ENCODE data around the gene APOB. TPM values are rescaled to one million over a fixed set of nuclear protein-coding genes. Genes with fewer than 3 reads are reported as not detected.
A peak's percentile ranks its signal among the peaks of the same experiment; 100 is the strongest.

The APOB gene
- total and polyA plus RNA-seq, 8 donors = under 0.01 to 30.7 (median 0.72) TPM; not detected in 3

- no peak for DNase-seq
- no peaks in the 10 kb centered on the region for H3K9me3 ChIP-seq
- 72 to 80% (median 75%) methylated on average over 2 of the region's 2 CpGs for WGBS, 5 donors
- TF ChIP-seq EP300 (IDR thresholded peaks at IDR 0.05) (no peak), CTCF (IDR thresholded peaks at IDR 0.05) (no peak), POLR2AphosphoS5 (IDR thresholded peaks at IDR 0.05) (no peak), POLR2A (IDR thresholded peaks at IDR 0.05) (no peak)
- no peaks in the 10 kb centered on the region for H3K36me3 ChIP-seq
- no peak overlapping the region for H3K27ac ChIP-seq
- H3K4me3 ChIP-seq = no peak overlapping the region
- intact Hi-C loops (cut with DNase I; ENCODE audit: low total_unique reads) = loop anchor here (5.0 to 10.0 kb wide), 2 partner anchors 179 to 302 kb away; no protein-coding TSS in a partner anchor
- peaks cover 0 to 4% (median 0%) of the 10 kb centered on the region in 3 donors for H3K27me3 ChIP-seq
- H3K4me1 ChIP-seq = peaks cover 0 to 7% (median 0%) of the 10 kb centered on the region in 4 donors
These were observed 80.0 kb downstream of the APOB start for GRCh38 chr2:20963867-20964266.

GRCh38 chr2:20962939-20963557, 80.8 kb downstream of the APOB start:
- no peaks in the 10 kb centered on the region for H3K9me3 ChIP-seq

GRCh38 chr2:20961858-20962257, 82.0 kb downstream of the APOB start:
- Histone ChIP-seq H3K27me3 (peaks cover 0 to 4% (median 0%) of the 10 kb centered on the region in 3 donors), H3K4me3 (no peak overlapping the region), H3K4me1 (peaks cover 0 to 7% (median 0%) of the 10 kb centered on the region in 4 donors), H3K36me3 (no peaks in the 10 kb centered on the region), H3K9me3 (no peaks in the 10 kb centered on the region), H3K27ac (no peak overlapping the region)
- intact Hi-C loops (cut with DNase I; ENCODE audit: low total_unique reads) = loop anchor here (5.0 to 10.0 kb wide), 2 partner anchors 177 to 300 kb away; no protein-coding TSS in a partner anchor
- no peak for TF ChIP-seq POLR2A (IDR thresholded peaks at IDR 0.05)
- no peak for TF ChIP-seq CTCF (IDR thresholded peaks at IDR 0.05)
- TF ChIP-seq POLR2AphosphoS5 (IDR thresholded peaks at IDR 0.05) = no peak
- TF ChIP-seq EP300 (IDR thresholded peaks at IDR 0.05) = no peak
- 55 to 67% (median 63%) methylated on average over 7 of the region's 7 CpGs for WGBS, 5 donors
- DNase-seq = no peak

More at GRCh38 chr2:20962939-20963557, 80.8 kb downstream of the APOB start:
- 33 to 46% (median 45%) methylated on average over 5 of the region's 5 CpGs for WGBS, 5 donors
- H3K4me3 ChIP-seq = no peak overlapping the region
- TF ChIP-seq EP300 (IDR thresholded peaks at IDR 0.05) (no peak), CTCF (IDR thresholded peaks at IDR 0.05) (peak in 5 of 7 experiments; percentile 69 to 87 (median 80)), POLR2AphosphoS5 (IDR thresholded peaks at IDR 0.05) (peak in 2 of 3 donors; percentile 27 to 40), POLR2A (IDR thresholded peaks at IDR 0.05) (no peak)
- H3K36me3 ChIP-seq = no peaks in the 10 kb centered on the region
- H3K4me1 ChIP-seq = peaks cover 0 to 7% (median 0%) of the 10 kb centered on the region in 4 donors
- peaks cover 0 to 4% (median 0%) of the 10 kb centered on the region in 3 donors for H3K27me3 ChIP-seq
- peak; percentile 79 to 88 for DNase-seq
- no peak overlapping the region for H3K27ac ChIP-seq
- intact Hi-C loops (cut with DNase I; ENCODE audit: low total_unique reads) = loop anchor here (5.0 to 10.0 kb wide), 2 partner anchors 178 to 301 kb away; no protein-coding TSS in a partner anchor

- Histone ChIP-seq H3K4me1 (peaks cover 0 to 7% (median 0%) of the 10 kb centered on the region in 4 donors), H3K27ac (no peak overlapping the region), H3K36me3 (no peaks in the 10 kb centered on the region), H3K9me3 (no peaks in the 10 kb centered on the region), H3K27me3 (peaks cover 0 to 4% (median 0%) of the 10 kb centered on the region in 3 donors), H3K4me3 (no peak overlapping the region)
- TF ChIP-seq CTCF (IDR thresholded peaks at IDR 0.05) (no peak), EP300 (IDR thresholded peaks at IDR 0.05) (no peak), POLR2A (IDR thresholded peaks at IDR 0.05) (no peak), POLR2AphosphoS5 (IDR thresholded peaks at IDR 0.05) (no peak)
- no peak for DNase-seq
- WGBS, 5 donors = 69 to 82% (median 77%) methylated on average over 4 of the region's 4 CpGs
- intact Hi-C loops (cut with DNase I; ENCODE audit: low total_unique reads) = loop anchor here (5.0 to 10.0 kb wide), 2 partner anchors 175 to 298 kb away; no protein-coding TSS in a partner anchor
These were observed 83.9 kb downstream of the APOB start for GRCh38 chr2:20960003-20960402.
